ENCODE measurements around the gene KLHL11. TPM values are rescaled to one million over a fixed set of nuclear protein-coding genes. Genes with fewer than 3 reads are reported as not detected.
A peak's percentile ranks its signal among the peaks of the same experiment; 100 is the strongest.

KLHL11 gene
- total RNA-seq, 2 donors from 2014 or later = 13.3 to 15.9 TPM

GRCh38 chr17:41837761-41838538, 27.3 kb downstream of the KLHL11 start, which contains the start of gene KLHL10:
TSS of gene KLHL10 (plus strand) at chr17:41837825. CDS start at chr17:41837933, 108 bp downstream.
- H3K27me3 Mint-ChIP-seq (ENCODE audit: insufficient read depth) = peaks cover 13% of the 10 kb centered on the region
- peaks cover 3% of the 10 kb centered on the region for H3K4me1 ChIP-seq (ENCODE audit: control insufficient read depth, insufficient read depth, low read length)
- peaks cover 6% of the 10 kb centered on the region for H3K4me1 Mint-ChIP-seq
- H3K27ac ChIP-seq (ENCODE audit: low read depth, low read length) = no peak within 1 kb of the TSS
- H3K9me3 ChIP-seq (ENCODE audit: control insufficient read depth, low read length) = no peaks in the 10 kb centered on the region
- H3K4me3 ChIP-seq (ENCODE audit: low read length) = no peak within 1 kb of the TSS
- H3K36me3 Mint-ChIP-seq (ENCODE audit: low read depth) = peaks cover 5% of the 10 kb centered on the region
- peak within 1 kb of the TSS; percentile 76 for H3K4me3 Mint-ChIP-seq
- TF ChIP-seq CTCF (conservative IDR thresholded peaks at IDR 0.05) = no peak
- H3K27ac Mint-ChIP-seq = no peak within 1 kb of the TSS
- 90 to 96% methylated on average over 14 to 15 of the region's 15 CpGs for WGBS, 2 experiments (ENCODE audit: insufficient coverage in 1 of 2, insufficient read length in 1 of 2)
- peaks cover under 1% of the 10 kb centered on the region for H3K36me3 ChIP-seq (ENCODE audit: control insufficient read depth, insufficient read depth, low read length)
- H3K27me3 ChIP-seq (ENCODE audit: control insufficient read depth, insufficient read depth, low read length, poor library complexity, severe bottlenecking) = no peaks in the 10 kb centered on the region
- H3K9ac ChIP-seq (ENCODE audit: extremely low read depth, low read length, poor library complexity, severe bottlenecking) = no peak within 1 kb of the TSS
- H3K9me3 Mint-ChIP-seq = no peaks in the 10 kb centered on the region
- no peak for DNase-seq

- WGBS, 2 experiments (ENCODE audit: insufficient coverage in 1 of 2, insufficient read length in 1 of 2) = 78 to 80% methylated on average over 19 to 21 of the region's 21 CpGs
- no peaks in the 10 kb centered on the region for H3K9me3 ChIP-seq (ENCODE audit: control insufficient read depth, low read length)
- no peak overlapping the region for H3K9ac ChIP-seq (ENCODE audit: extremely low read depth, low read length, poor library complexity, severe bottlenecking)
- Mint-ChIP-seq H3K4me1 (peaks cover 6% of the 10 kb centered on the region), H3K4me3 (peak overlapping the region; percentile 76), H3K36me3 (ENCODE audit: low read depth) (peaks cover 17% of the 10 kb centered on the region), H3K27ac (peak overlapping the region; percentile 75), H3K27me3 (ENCODE audit: insufficient read depth) (peaks cover 13% of the 10 kb centered on the region), H3K9me3 (no peaks in the 10 kb centered on the region)
- no peak for DNase-seq
- H3K36me3 ChIP-seq (ENCODE audit: control insufficient read depth, insufficient read depth, low read length) = peaks cover 13% of the 10 kb centered on the region
- H3K4me3 ChIP-seq (ENCODE audit: low read length) = peak overlapping the region; percentile 87
- no peaks in the 10 kb centered on the region for H3K27me3 ChIP-seq (ENCODE audit: control insufficient read depth, insufficient read depth, low read length, poor library complexity, severe bottlenecking)
- no peak overlapping the region for H3K27ac ChIP-seq (ENCODE audit: low read depth, low read length)
- peaks cover 3% of the 10 kb centered on the region for H3K4me1 ChIP-seq (ENCODE audit: control insufficient read depth, insufficient read depth, low read length)
- TF ChIP-seq CTCF (conservative IDR thresholded peaks at IDR 0.05) = no peak
These were observed 28.6 kb downstream of the KLHL11 start for GRCh38 chr17:41836550-41837196.

GRCh38 chr17:41835800-41836549, 29.2 kb downstream of the KLHL11 start, which contains the start of gene NT5C3B:
TSS of gene NT5C3B (minus strand) at chr17:41836232. CDS start at chr17:41836193, 39 bp downstream.
- peak; percentile 88 for DNase-seq
- Histone ChIP-seq H3K9ac (ENCODE audit: extremely low read depth, low read length, poor library complexity, severe bottlenecking) (peak within 1 kb of the TSS; percentile 51), H3K9me3 (ENCODE audit: control insufficient read depth, low read length) (no peaks in the 10 kb centered on the region), H3K4me3 (ENCODE audit: low read length) (peak within 1 kb of the TSS; percentile 87), H3K4me1 (ENCODE audit: control insufficient read depth, insufficient read depth, low read length) (peaks cover 3% of the 10 kb centered on the region), H3K27ac (ENCODE audit: low read depth, low read length) (no peak within 1 kb of the TSS), H3K27me3 (ENCODE audit: control insufficient read depth, insufficient read depth, low read length, poor library complexity, severe bottlenecking) (no peaks in the 10 kb centered on the region), H3K36me3 (ENCODE audit: control insufficient read depth, insufficient read depth, low read length) (peaks cover 18% of the 10 kb centered on the region)
- no peak for TF ChIP-seq CTCF (conservative IDR thresholded peaks at IDR 0.05)
- Mint-ChIP-seq H3K9me3 (no peaks in the 10 kb centered on the region), H3K4me3 (peak within 1 kb of the TSS; percentile 76), H3K27me3 (ENCODE audit: insufficient read depth) (peaks cover 13% of the 10 kb centered on the region), H3K4me1 (peaks cover 6% of the 10 kb centered on the region), H3K27ac (peak within 1 kb of the TSS; percentile 75), H3K36me3 (ENCODE audit: low read depth) (peaks cover 22% of the 10 kb centered on the region)
- WGBS, 2 experiments (ENCODE audit: insufficient coverage in 1 of 2, insufficient read length in 1 of 2) = 2 to 8% methylated on average over 16 to 72 of the region's 72 CpGs
